Stimulated activated CD4-positive, alpha-beta T cell treated with anti-CD3 and anti-CD28 coated beads, Interleukin-2, amount 100 ng/mL, for 48 hours (primary cell): ENCODE measurements around the gene PROK2.

ENCODE experiments used
- DNase-seq, 2 donors: peaks; one replicate each; pipeline ENCODE4 v3.0.0-alpha.2; 2020

The PROK2 gene

GRCh38 chr3:71786217-71786549 lies 1.2 kb upstream of the PROK2 start:
- no peak for DNase-seq

- DNase-seq = no peak
Observed at GRCh38 chr3:71785532-71786216, 726 bp upstream of the PROK2 start.

- DNase-seq = no peak
Observed at GRCh38 chr3:71784201-71784913, 591 bp downstream of the PROK2 start.

- DNase-seq = no peak
Observed at GRCh38 chr3:71783152-71783551, 1.8 kb downstream of the PROK2 start.

- DNase-seq = no peak
Observed at GRCh38 chr3:71780430-71780829, 4.5 kb downstream of the PROK2 start.

- no peak for DNase-seq
Observed at GRCh38 chr3:71779674-71780377, 5.1 kb downstream of the PROK2 start.

- DNase-seq = no peak
Observed at GRCh38 chr3:71778353-71778752, 6.6 kb downstream of the PROK2 start.

- no peak for DNase-seq
Observed at GRCh38 chr3:71776538-71776937, 8.4 kb downstream of the PROK2 start.

GRCh38 chr3:71771884-71772283 lies 13.1 kb downstream of the PROK2 start:
- DNase-seq = no peak

- no peak for DNase-seq
Observed at GRCh38 chr3:71771126-71771525, 13.8 kb downstream of the PROK2 start.

GRCh38 chr3:71763426-71763825 lies 21.5 kb downstream of the PROK2 start:
- no peak for DNase-seq

- DNase-seq = no peak
Observed at GRCh38 chr3:71760140-71760539, 24.8 kb downstream of the PROK2 start.

GRCh38 chr3:71759401-71759800 lies 25.5 kb downstream of the PROK2 start:
- no peak for DNase-seq

- no peak for DNase-seq
Observed at GRCh38 chr3:71758091-71758490, 26.9 kb downstream of the PROK2 start.

GRCh38 chr3:71754610-71755253 lies 30.2 kb downstream of the PROK2 start:
- DNase-seq = no peak

- DNase-seq = peak in 1 of 2 donors; percentile 23
Observed at GRCh38 chr3:71753701-71754609, 31.0 kb downstream of the PROK2 start, which contains the start of gene GPR27. Gene GPR27, plus strand, starts transcription at chr3:71753855. Its CDS starts 195 bp downstream, at chr3:71754050.

GRCh38 chr3:71752831-71753700 lies 31.9 kb downstream of the PROK2 start:
- no peak for DNase-seq

GRCh38 chr3:71751602-71752001 lies 33.3 kb downstream of the PROK2 start:
- no peak for DNase-seq

GRCh38 chr3:71744738-71745137 lies 40.2 kb downstream of the PROK2 start:
- no peak for DNase-seq

- no peak for DNase-seq
Observed at GRCh38 chr3:71742621-71743020, 42.3 kb downstream of the PROK2 start.

GRCh38 chr3:71734881-71735280 lies 50.1 kb downstream of the PROK2 start:
- no peak for DNase-seq
